Measurements from ENCODE around the gene AGER. TPM values are rescaled to one million over a fixed set of nuclear protein-coding genes. Genes with fewer than 3 reads are reported as not detected.
A peak's percentile ranks its signal among the peaks of the same experiment; 100 is the strongest.

The AGER gene
- total RNA-seq, 1 experiment from 2014 or later, result 14.3 TPM

GRCh38 chr6:32222333-32223230, 38.5 kb upstream of the AGER start:
- Histone ChIP-seq H2BK15ac (ENCODE audit: low read depth, low read length) (no peak overlapping the region), H3K4ac (ENCODE audit: low read depth, low read length) (no peak overlapping the region), H3K9ac (ENCODE audit: extremely low read depth, insufficient read length, low read length) (no peak overlapping the region), H3K4me2 (ENCODE audit: insufficient read depth, insufficient read length, low read length) (no peak overlapping the region), H3K79me2 (ENCODE audit: insufficient read depth, low read length) (no peaks in the 10 kb centered on the region), H2BK12ac (ENCODE audit: insufficient read length, low read depth, low read length) (no peak overlapping the region), H3K56ac (ENCODE audit: insufficient read length, low read depth, low read length) (no peak overlapping the region), H4K20me1 (ENCODE audit: control insufficient read depth, insufficient read depth, insufficient read length) (no peaks in the 10 kb centered on the region), H4K91ac (ENCODE audit: insufficient read length, low read depth, low read length) (no peak overlapping the region), H3K27ac (ENCODE audit: insufficient read length, low read depth, low read length) (no peak overlapping the region), H3K23ac (ENCODE audit: insufficient read length, low read depth, low read length) (no peak overlapping the region), H3K79me1 (ENCODE audit: insufficient read depth, low read depth, low read length, poor library complexity, severe bottlenecking) (no peaks in the 10 kb centered on the region), H2AK5ac (ENCODE audit: insufficient read length, low read length) (no peak overlapping the region), H2BK20ac (ENCODE audit: low read depth, low read length, poor library complexity, severe bottlenecking) (no peak overlapping the region), H3K18ac (ENCODE audit: insufficient read length, low read depth, low read length) (no peak overlapping the region), H2BK5ac (ENCODE audit: insufficient read length, low read length) (no peak overlapping the region), H2BK120ac (ENCODE audit: low read depth, low read length, poor library complexity, severe bottlenecking) (no peak overlapping the region), H3K27me3 (ENCODE audit: insufficient read depth, low read length) (no peaks in the 10 kb centered on the region), H4K8ac (replicated peaks; ENCODE audit: insufficient read length, low read depth, low read length) (no peak overlapping the region), H3K4me1 (ENCODE audit: insufficient read depth, low read length) (0 out of 2 replicates have a peak, but pooled peaks cover 6% of the 10 kb centered on the region), H3K9me3 (ENCODE audit: control insufficient read depth, low read depth, low read length) (no peaks in the 10 kb centered on the region), H3K23me2 (ENCODE audit: insufficient read length, low read depth, low read length, poor library complexity, severe bottlenecking) (no peaks in the 10 kb centered on the region), H3T11ph (ENCODE audit: low read length) (no peak overlapping the region), H4K5ac (ENCODE audit: insufficient read length, low read depth, low read length) (no peak overlapping the region), H2AFZ (ENCODE audit: low read length) (no peak overlapping the region), H3K14ac (ENCODE audit: insufficient read depth, low read length) (no peak overlapping the region; the same call in 1 of the 2 replicates)
- Mint-ChIP-seq H3K36me3 (ENCODE audit: insufficient read depth in 1 of 3, low read depth in 3 of 3) (no peaks in the 10 kb centered on the region), H3K9me3 (no peaks in the 10 kb centered on the region), H3K27ac (peak overlapping the region in 1 of 3 experiments; percentile 59; a peak in 2 of 7 replicates), H3K4me3 (no peak overlapping the region), H3K27me3 (ENCODE audit: low read depth) (peaks cover 17% of the 10 kb centered on the region), H3K4me1 (peaks cover 18% of the 10 kb centered on the region in 2 experiments)
- no CpG with 5 or more reads among the region's 8 CpGs for WGBS (ENCODE audit: extremely low coverage, insufficient read length, low lambda C conversion rate)
- DNase-seq, result no peak
- TF ChIP-seq, protein P1, sequence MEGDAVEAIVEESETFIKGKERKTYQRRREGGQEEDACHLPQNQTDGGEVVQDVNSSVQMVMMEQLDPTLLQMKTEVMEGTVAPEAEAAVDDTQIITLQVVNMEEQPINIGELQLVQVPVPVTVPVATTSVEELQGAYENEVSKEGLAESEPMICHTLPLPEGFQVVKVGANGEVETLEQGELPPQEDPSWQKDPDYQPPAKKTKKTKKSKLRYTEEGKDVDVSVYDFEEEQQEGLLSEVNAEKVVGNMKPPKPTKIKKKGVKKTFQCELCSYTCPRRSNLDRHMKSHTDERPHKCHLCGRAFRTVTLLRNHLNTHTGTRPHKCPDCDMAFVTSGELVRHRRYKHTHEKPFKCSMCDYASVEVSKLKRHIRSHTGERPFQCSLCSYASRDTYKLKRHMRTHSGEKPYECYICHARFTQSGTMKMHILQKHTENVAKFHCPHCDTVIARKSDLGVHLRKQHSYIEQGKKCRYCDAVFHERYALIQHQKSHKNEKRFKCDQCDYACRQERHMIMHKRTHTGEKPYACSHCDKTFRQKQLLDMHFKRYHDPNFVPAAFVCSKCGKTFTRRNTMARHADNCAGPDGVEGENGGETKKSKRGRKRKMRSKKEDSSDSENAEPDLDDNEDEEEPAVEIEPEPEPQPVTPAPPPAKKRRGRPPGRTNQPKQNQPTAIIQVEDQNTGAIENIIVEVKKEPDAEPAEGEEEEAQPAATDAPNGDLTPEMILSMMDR (conservative IDR thresholded peaks at IDR 0.05), result no peak
